ENCODE results near the gene FFAR2. TPM values are rescaled to one million over a fixed set of nuclear protein-coding genes. Genes with fewer than 3 reads are reported as not detected.

FFAR2 gene
- total RNA-seq, 2 experiments from 2014 or later, result not detected

Other genes starting within 250 kb of the FFAR2 start
- not detected for gene FAM187B, start 219.5 kb upstream of the FFAR2 start, total RNA-seq
- gene LSR, start 199.3 kb upstream of the FFAR2 start, total RNA-seq, result 10 to 100 TPM; 25.1 to 25.3 TPM
- 100 to 1,000 TPM; 106 to 112 TPM for gene USF2, start 179.3 kb upstream of the FFAR2 start, total RNA-seq
- gene HAMP, start 165.7 kb upstream of the FFAR2 start, total RNA-seq, result under 1 TPM; 0.48 to 0.55 TPM
- gene MAG, start 156.1 kb upstream of the FFAR2 start, total RNA-seq, result not detected
- gene CD22, start 119.1 kb upstream of the FFAR2 start, total RNA-seq, result under 1 TPM; 0.13 to 0.23 TPM
- gene FFAR1, start 100.4 kb upstream of the FFAR2 start, total RNA-seq, result not detected
- gene FFAR3, start 89.8 kb upstream of the FFAR2 start, total RNA-seq, result under 1 TPM; 0.38 to 0.42 TPM
- gene GPR42, start 77.2 kb upstream of the FFAR2 start, total RNA-seq, result not detected
- not detected for gene KRTDAP, start 42.2 kb downstream of the FFAR2 start, total RNA-seq
- 1 to 10 TPM in 1 of 2 experiments, under 1 TPM in 1; 0.65 to 2.0 TPM for gene DMKN, start 65.4 kb downstream of the FFAR2 start, total RNA-seq
- not detected for gene SBSN, start 80.1 kb downstream of the FFAR2 start, total RNA-seq
- gene GAPDHS, start 85.2 kb downstream of the FFAR2 start, total RNA-seq, result not detected
- 100 to 1,000 TPM; 106 to 110 TPM for gene TMEM147, start 97.4 kb downstream of the FFAR2 start, total RNA-seq
- not detected for gene ATP4A, start 115.4 kb downstream of the FFAR2 start, total RNA-seq
- not detected for gene PMIS2, start 137.9 kb downstream of the FFAR2 start, total RNA-seq
- 10 to 100 TPM; 38.8 to 40.9 TPM for gene HAUS5, start 164.5 kb downstream of the FFAR2 start, total RNA-seq
- gene RBM42, start 180.8 kb downstream of the FFAR2 start, total RNA-seq, result 100 to 1,000 TPM; 102 to 104 TPM
- gene ETV2, start 193.5 kb downstream of the FFAR2 start, total RNA-seq, result 1 to 10 TPM; 2.0 to 2.1 TPM
- gene COX6B1, start 200.1 kb downstream of the FFAR2 start, total RNA-seq, result 100 to 1,000 TPM; 426 to 431 TPM
- under 1 TPM; 0.23 to 0.38 TPM for gene UPK1A, start 218.3 kb downstream of the FFAR2 start, total RNA-seq